SK-N-SH (cell line): ENCODE data around the gene POLL.

Experiments used
- CHD2 ChIP-seq: fragments of 150-350 bp; IDR thresholded peaks from 2 replicates; pipeline ENCODE4 v1.6.1; 2018; ENCODE audit warnings: low read length; ENCODE audit not compliant: partially characterized antibody
- CTCF ChIP-seq: fragments of 200-600 bp; sonication (generic); IDR thresholded peaks from 2 replicates; pipeline ENCODE4 v1.6.1; 2017; ENCODE audit warnings: antibody characterized with exemption, mild to moderate bottlenecking, moderate library complexity
- NRF1 ChIP-seq: IDR thresholded peaks from 2 replicates; pipeline ENCODE4 v1.6.1; 2012; ENCODE audit warnings: low read depth, mild to moderate bottlenecking, low read length
- RFX5 ChIP-seq: IDR thresholded peaks from 2 replicates; pipeline ENCODE4 v1.6.1; 2012; ENCODE audit warnings: mild to moderate bottlenecking, improper control_type of control experiment, low read length
- TAF1 ChIP-seq: IDR thresholded peaks from 2 replicates; pipeline ENCODE4 v1.6.1; 2012; ENCODE audit warnings: low read depth, mild to moderate bottlenecking, low read length, moderate library complexity, borderline replicate concordance

GRCh38 chr10:101611096-101611905 is 23.2 kb upstream of the POLL start:
- TF ChIP-seq CTCF, result no peak
- TF ChIP-seq TAF1, result no peak
- no peak for TF ChIP-seq RFX5
- TF ChIP-seq CHD2, result no peak
- TF ChIP-seq NRF1, result no peak
